Measurements from ENCODE around the gene ALOXE3.

ALOXE3 gene

GRCh38 chr17:8156246-8156992 is 38.1 kb upstream of the ALOXE3 start:
- peak; percentile 14; the same call in 1 of the 2 replicates for TF ChIP-seq TEAD4 (IDR thresholded peaks at IDR 0.05)
- peak; percentile 98 for TF ChIP-seq MAX (IDR thresholded peaks at IDR 0.05)
- peak; percentile 95 for TF ChIP-seq EGR1 (IDR thresholded peaks at IDR 0.05)
- TF ChIP-seq CREB1 (IDR thresholded peaks at IDR 0.05; ENCODE audit: low read depth), result peak; percentile 81
- TF ChIP-seq USF1 (IDR thresholded peaks at IDR 0.05), result peak; percentile 63; the same call in 1 of the 2 replicates
- TF ChIP-seq, protein P1, sequence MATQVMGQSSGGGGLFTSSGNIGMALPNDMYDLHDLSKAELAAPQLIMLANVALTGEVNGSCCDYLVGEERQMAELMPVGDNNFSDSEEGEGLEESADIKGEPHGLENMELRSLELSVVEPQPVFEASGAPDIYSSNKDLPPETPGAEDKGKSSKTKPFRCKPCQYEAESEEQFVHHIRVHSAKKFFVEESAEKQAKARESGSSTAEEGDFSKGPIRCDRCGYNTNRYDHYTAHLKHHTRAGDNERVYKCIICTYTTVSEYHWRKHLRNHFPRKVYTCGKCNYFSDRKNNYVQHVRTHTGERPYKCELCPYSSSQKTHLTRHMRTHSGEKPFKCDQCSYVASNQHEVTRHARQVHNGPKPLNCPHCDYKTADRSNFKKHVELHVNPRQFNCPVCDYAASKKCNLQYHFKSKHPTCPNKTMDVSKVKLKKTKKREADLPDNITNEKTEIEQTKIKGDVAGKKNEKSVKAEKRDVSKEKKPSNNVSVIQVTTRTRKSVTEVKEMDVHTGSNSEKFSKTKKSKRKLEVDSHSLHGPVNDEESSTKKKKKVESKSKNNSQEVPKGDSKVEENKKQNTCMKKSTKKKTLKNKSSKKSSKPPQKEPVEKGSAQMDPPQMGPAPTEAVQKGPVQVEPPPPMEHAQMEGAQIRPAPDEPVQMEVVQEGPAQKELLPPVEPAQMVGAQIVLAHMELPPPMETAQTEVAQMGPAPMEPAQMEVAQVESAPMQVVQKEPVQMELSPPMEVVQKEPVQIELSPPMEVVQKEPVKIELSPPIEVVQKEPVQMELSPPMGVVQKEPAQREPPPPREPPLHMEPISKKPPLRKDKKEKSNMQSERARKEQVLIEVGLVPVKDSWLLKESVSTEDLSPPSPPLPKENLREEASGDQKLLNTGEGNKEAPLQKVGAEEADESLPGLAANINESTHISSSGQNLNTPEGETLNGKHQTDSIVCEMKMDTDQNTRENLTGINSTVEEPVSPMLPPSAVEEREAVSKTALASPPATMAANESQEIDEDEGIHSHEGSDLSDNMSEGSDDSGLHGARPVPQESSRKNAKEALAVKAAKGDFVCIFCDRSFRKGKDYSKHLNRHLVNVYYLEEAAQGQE (IDR thresholded peaks at IDR 0.05; ENCODE audit: low read depth), result no peak
- TF ChIP-seq EP300 (IDR thresholded peaks at IDR 0.05; ENCODE audit: borderline replicate concordance), result no peak

DNA sequence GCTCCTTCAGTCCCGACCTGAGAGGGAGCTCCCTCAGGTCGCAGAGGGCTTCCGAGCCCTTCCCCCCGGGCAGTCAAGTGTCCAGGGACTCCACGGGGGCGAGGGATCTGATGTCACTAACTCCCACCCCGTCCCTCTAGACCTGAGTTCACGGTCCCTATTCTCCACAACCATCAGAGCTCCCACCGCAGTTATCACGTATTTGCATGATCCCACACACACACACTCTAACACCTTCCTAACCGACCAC is 37.6 kb upstream of the ALOXE3 start:
- TF ChIP-seq USF1 (IDR thresholded peaks at IDR 0.05) (no peak), TCF12 (IDR thresholded peaks at IDR 0.05; ENCODE audit: low read depth) (no peak), EP300 (IDR thresholded peaks at IDR 0.05; ENCODE audit: borderline replicate concordance) (no peak), ZBTB7A (IDR thresholded peaks at IDR 0.05; ENCODE audit: low read depth) (0 out of 2 replicates have a peak, but pooled peaks have one; percentile 14), NFIC (IDR thresholded peaks at IDR 0.05) (no peak), RAD21 (IDR thresholded peaks at IDR 0.05; ENCODE audit: low read depth) (no peak)

DNA sequence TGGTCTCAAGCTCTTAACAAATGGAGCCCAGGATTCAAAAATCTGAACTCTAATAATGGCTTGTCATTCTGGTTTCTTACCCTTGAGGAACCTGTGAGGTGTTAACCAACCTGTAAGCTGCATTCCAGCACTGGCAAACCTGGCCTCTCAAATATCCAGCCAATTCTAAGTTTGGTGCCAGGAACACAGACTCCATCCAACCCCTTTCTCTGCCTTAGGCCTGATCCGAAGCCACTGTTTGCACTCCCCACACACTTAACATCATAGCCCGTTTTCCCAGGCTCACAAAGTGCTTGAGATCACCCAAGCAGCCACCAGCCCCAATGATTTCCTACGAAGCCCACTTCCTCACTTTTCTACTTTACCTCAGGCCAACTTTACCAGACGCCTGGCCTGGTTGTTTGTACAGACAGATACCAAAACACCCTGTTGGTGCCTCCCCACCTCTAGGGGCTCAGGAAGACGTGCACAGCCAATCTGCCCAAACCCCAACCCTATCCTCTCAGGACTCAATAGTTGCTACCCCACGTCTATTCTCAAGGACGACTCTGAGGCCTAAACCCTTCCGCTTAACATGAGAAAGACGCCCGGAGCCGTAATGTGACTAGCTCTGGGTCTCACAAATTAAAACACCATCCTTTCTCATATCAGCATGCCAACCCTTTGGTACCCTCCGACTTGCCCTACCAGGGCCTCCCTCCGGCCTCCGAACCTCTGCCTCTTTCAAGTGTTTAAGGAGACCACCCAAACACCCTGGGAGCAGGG is 37.1 kb upstream of the ALOXE3 start:
- no peak for TF ChIP-seq EP300 (IDR thresholded peaks at IDR 0.05; ENCODE audit: borderline replicate concordance)
- no peak for TF ChIP-seq RAD21 (IDR thresholded peaks at IDR 0.05; ENCODE audit: low read depth)
- no peak for TF ChIP-seq NFIC (IDR thresholded peaks at IDR 0.05)
- no peak for TF ChIP-seq TCF12 (IDR thresholded peaks at IDR 0.05; ENCODE audit: low read depth)
- no peak for TF ChIP-seq YY1 (IDR thresholded peaks at IDR 0.05; ENCODE audit: low read depth)
- no peak for TF ChIP-seq TEAD4 (IDR thresholded peaks at IDR 0.05)
- no peak for TF ChIP-seq TAF1 (IDR thresholded peaks at IDR 0.05; ENCODE audit: low read depth)
- TF ChIP-seq, protein P1 (IDR thresholded peaks at IDR 0.05; ENCODE audit: low read depth), result no peak
- TF ChIP-seq USF1 (IDR thresholded peaks at IDR 0.05), result no peak
- TF ChIP-seq MAX (IDR thresholded peaks at IDR 0.05), result no peak
- TF ChIP-seq FOXM1 (IDR thresholded peaks at IDR 0.05; ENCODE audit: borderline replicate concordance, low read depth), result no peak
- TF ChIP-seq EGR1 (IDR thresholded peaks at IDR 0.05), result no peak
- no peak for TF ChIP-seq CEBPB (IDR thresholded peaks at IDR 0.05)
- no peak for TF ChIP-seq CREB1 (IDR thresholded peaks at IDR 0.05; ENCODE audit: low read depth)
- no peak for TF ChIP-seq ZBTB7A (IDR thresholded peaks at IDR 0.05; ENCODE audit: low read depth)

- TF ChIP-seq EP300 (IDR thresholded peaks at IDR 0.05; ENCODE audit: borderline replicate concordance) (no peak), MAX (IDR thresholded peaks at IDR 0.05) (no peak), NFIC (IDR thresholded peaks at IDR 0.05) (no peak), RAD21 (IDR thresholded peaks at IDR 0.05; ENCODE audit: low read depth) (no peak), CEBPB (IDR thresholded peaks at IDR 0.05) (no peak), TCF12 (IDR thresholded peaks at IDR 0.05; ENCODE audit: low read depth) (no peak), USF1 (IDR thresholded peaks at IDR 0.05) (no peak), TEAD4 (IDR thresholded peaks at IDR 0.05) (no peak), CREB1 (IDR thresholded peaks at IDR 0.05; ENCODE audit: low read depth) (no peak)
These were observed 36.4 kb upstream of the ALOXE3 start for GRCh38 chr17:8154608-8155155.
